Suprapubic skin (tissue), 4 donors: Measurements from ENCODE around the gene DBT.

ENCODE experiments used
- EP300 ChIP-seq: sonication (generic); formaldehyde crosslinking; IDR thresholded peaks from one replicate; pipeline ENCODE4 v1.6.1; 2017; ENCODE audit warnings: antibody characterized with exemption
- POLR2A ChIP-seq, 2 donors: fragments of 450-650 bp; IDR thresholded peaks; one replicate each; pipeline ENCODE4 v1.6.1; 2017; ENCODE audit warnings: antibody characterized with exemption in 2 of 2, mild to moderate bottlenecking in 2 of 2, moderate library complexity in 2 of 2
- POLR2AphosphoS5 ChIP-seq, 3 donors: sonication (generic); formaldehyde crosslinking; IDR thresholded peaks; one replicate each; pipeline ENCODE4 v1.6.1; 2017; ENCODE audit warnings: antibody characterized with exemption in 3 of 3
- TF ChIP-seq, protein P1 (sequence below), 2 donors: fragments of 200-600 bp in 1 of 2; fragments of 450-650 bp in 1 of 2; sonication (generic) in 1 of 2; IDR thresholded peaks; one replicate each; pipeline ENCODE4 v1.5.1; 2016 to 2019; ENCODE audit warnings: antibody characterized with exemption in 2 of 2, mild to moderate bottlenecking in 1 of 2, moderate library complexity in 1 of 2

DNA sequence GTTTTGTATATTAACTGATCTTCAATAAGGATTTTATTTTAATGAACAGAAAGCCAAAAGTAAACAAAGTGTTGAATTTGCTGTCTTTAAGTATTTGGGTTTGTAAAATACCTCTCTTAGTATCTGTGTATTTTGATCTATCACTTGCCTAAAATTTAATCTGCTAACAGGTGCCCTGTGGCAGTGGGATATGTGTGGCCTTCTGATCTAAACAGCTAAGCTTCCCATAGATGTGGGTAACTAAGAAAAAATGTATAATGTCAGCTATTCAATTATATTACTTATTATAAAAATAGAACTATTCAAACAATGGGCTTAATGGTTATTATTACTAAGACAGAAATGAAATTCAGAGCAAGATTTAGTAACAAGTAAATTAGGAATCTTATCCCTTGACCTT lies 86.8 kb downstream of the DBT start:
- TF ChIP-seq, protein P1, sequence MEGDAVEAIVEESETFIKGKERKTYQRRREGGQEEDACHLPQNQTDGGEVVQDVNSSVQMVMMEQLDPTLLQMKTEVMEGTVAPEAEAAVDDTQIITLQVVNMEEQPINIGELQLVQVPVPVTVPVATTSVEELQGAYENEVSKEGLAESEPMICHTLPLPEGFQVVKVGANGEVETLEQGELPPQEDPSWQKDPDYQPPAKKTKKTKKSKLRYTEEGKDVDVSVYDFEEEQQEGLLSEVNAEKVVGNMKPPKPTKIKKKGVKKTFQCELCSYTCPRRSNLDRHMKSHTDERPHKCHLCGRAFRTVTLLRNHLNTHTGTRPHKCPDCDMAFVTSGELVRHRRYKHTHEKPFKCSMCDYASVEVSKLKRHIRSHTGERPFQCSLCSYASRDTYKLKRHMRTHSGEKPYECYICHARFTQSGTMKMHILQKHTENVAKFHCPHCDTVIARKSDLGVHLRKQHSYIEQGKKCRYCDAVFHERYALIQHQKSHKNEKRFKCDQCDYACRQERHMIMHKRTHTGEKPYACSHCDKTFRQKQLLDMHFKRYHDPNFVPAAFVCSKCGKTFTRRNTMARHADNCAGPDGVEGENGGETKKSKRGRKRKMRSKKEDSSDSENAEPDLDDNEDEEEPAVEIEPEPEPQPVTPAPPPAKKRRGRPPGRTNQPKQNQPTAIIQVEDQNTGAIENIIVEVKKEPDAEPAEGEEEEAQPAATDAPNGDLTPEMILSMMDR (IDR thresholded peaks at IDR 0.05) = no peak
- TF ChIP-seq EP300 (no peak), POLR2A (IDR thresholded peaks at IDR 0.05) (no peak), POLR2AphosphoS5 (IDR thresholded peaks at IDR 0.05) (no peak)
